GM23338 (cell line): Measurements from ENCODE around the gene KLHL26. TPM values are rescaled to one million over a fixed set of nuclear protein-coding genes. Genes with fewer than 3 reads are reported as not detected.

Experiments used
- ATAC-seq: fragments of 200-7000 bp; cut with Tn5 transposase; 3 replicates; pipeline ENCODE4 v1.9.1; 2020
- DNase-seq: peaks from one replicate; pipeline ENCODE4 v3.0.0-alpha.2; 2015; ENCODE audit warnings: low spot score
- H2AFZ ChIP-seq: fragments of 200-600 bp; sonication (generic); 2 replicates; pipeline ENCODE4 v1.8.0; 2016; ENCODE audit warnings: antibody characterized with exemption, mild to moderate bottlenecking, moderate library complexity
- H3F3A ChIP-seq: fragments of 200-600 bp; sonication (generic); replicated peaks from 2 replicates; pipeline ENCODE4 v1.8.0; 2017; ENCODE audit warnings: antibody characterized with exemption, mixed run types, low read depth
- H3K27ac ChIP-seq: fragments of 200-600 bp; sonication (generic); 2 replicates; pipeline ENCODE4 v1.6.1; 2016; ENCODE audit warnings: low read depth
- H3K27me3 ChIP-seq: fragments of 200-600 bp; sonication (generic); 2 replicates; pipeline ENCODE4 v1.8.0; 2016; ENCODE audit warnings: mild to moderate bottlenecking, mixed run types, moderate library complexity; ENCODE audit not compliant: insufficient read depth
- H3K36me3 ChIP-seq: fragments of 200-600 bp; sonication (generic); 2 replicates; pipeline ENCODE4 v1.8.0; 2016; ENCODE audit warnings: mild to moderate bottlenecking; ENCODE audit not compliant: insufficient read depth
- H3K4me1 ChIP-seq: fragments of 200-600 bp; sonication (generic); 2 replicates; pipeline ENCODE4 v1.8.0; 2016; ENCODE audit warnings: mild to moderate bottlenecking, moderate library complexity; ENCODE audit not compliant: insufficient read depth
- H3K4me2 ChIP-seq: fragments of 200-600 bp; sonication (generic); 2 replicates; pipeline ENCODE4 v1.7.1; 2017; ENCODE audit warnings: mixed run types
- H3K4me3 ChIP-seq: fragments of 200-600 bp; sonication (generic); 2 replicates; pipeline ENCODE4 v1.6.1; 2016; ENCODE audit warnings: mixed run types
- H3K79me2 ChIP-seq: fragments of 200-600 bp; sonication (generic); replicated peaks from 2 replicates; pipeline ENCODE4 v1.8.0; 2017; ENCODE audit warnings: mild to moderate bottlenecking; ENCODE audit not compliant: insufficient read depth
- H3K9me2 ChIP-seq: fragments of 200-600 bp; sonication (generic); 2 replicates; pipeline ENCODE4 v1.8.0; 2017; ENCODE audit not compliant: insufficient read depth
- H4K20me1 ChIP-seq: fragments of 200-600 bp; sonication (generic); replicated peaks from 2 replicates; pipeline ENCODE4 v1.8.0; 2017; ENCODE audit warnings: mild to moderate bottlenecking; ENCODE audit not compliant: insufficient read depth
- H3K27ac Mint-ChIP-seq: 2 replicates; pipeline ENCODE4 v1.8.0; 2020; ENCODE audit warnings: inconsistent platforms, mild to moderate bottlenecking, moderate library complexity, mixed read lengths
- H3K27me3 Mint-ChIP-seq: 3 replicates; pipeline ENCODE4 v1.8.0; 2022; ENCODE audit warnings: low read depth, mild to moderate bottlenecking, moderate library complexity, mixed read lengths, inconsistent platforms; ENCODE audit not compliant: insufficient read depth, poor library complexity
- H3K36me3 Mint-ChIP-seq: 3 replicates; pipeline ENCODE4 v1.8.0; 2021; ENCODE audit warnings: low read depth, mild to moderate bottlenecking, inconsistent platforms, moderate library complexity, mixed read lengths
- H3K4me1 Mint-ChIP-seq: 3 replicates; pipeline ENCODE4 v1.8.0; 2020; ENCODE audit warnings: mild to moderate bottlenecking, inconsistent platforms, mixed read lengths
- H3K4me3 Mint-ChIP-seq: 3 replicates; pipeline ENCODE4 v1.8.0; 2021; ENCODE audit warnings: moderate library complexity, mild to moderate bottlenecking, inconsistent platforms, mixed read lengths
- H3K9me3 Mint-ChIP-seq: 3 replicates; pipeline ENCODE4 v1.8.0; 2020; ENCODE audit warnings: moderate library complexity, mild to moderate bottlenecking, inconsistent platforms, mixed read lengths
- CREB1 ChIP-seq: fragments of 250-450 bp; sonication (Bioruptor Pico); IDR thresholded peaks from 2 replicates; pipeline ENCODE4 v1.5.0; 2020; ENCODE audit warnings: low read depth, mild to moderate bottlenecking, moderate library complexity
- CTCF ChIP-seq, 2 experiments: fragments of 200-600 bp in 1 of 2; sonication (generic) in 1 of 2; conservative IDR thresholded peaks; 2 replicates each; pipeline versions ENCODE4 v1.5.1 to v1.6.1; 2016 to 2017; ENCODE audit warnings: antibody characterized with exemption in 2 of 2, low read depth in 2 of 2, mild to moderate bottlenecking in 2 of 2, moderate library complexity in 1 of 2
- EZH2 ChIP-seq: fragments of 200-600 bp; sonication (generic); IDR thresholded peaks from one replicate; pipeline ENCODE4 v1.8.0; 2017; ENCODE audit warnings: antibody characterized with exemption, mild to moderate bottlenecking, low read depth; ENCODE audit not compliant: unreplicated experiment
- JUNB ChIP-seq: IDR thresholded peaks from one replicate; pipeline ENCODE4 v1.6.1; 2016; ENCODE audit warnings: antibody characterized with exemption; ENCODE audit not compliant: unreplicated experiment
- POLR2AphosphoS5 ChIP-seq: IDR thresholded peaks from 2 replicates; pipeline ENCODE4 v1.6.1; 2016; ENCODE audit warnings: antibody characterized with exemption, low read depth
- REST ChIP-seq: IDR thresholded peaks from one replicate; pipeline ENCODE4 v1.6.1; 2018; ENCODE audit warnings: antibody characterized with exemption; ENCODE audit not compliant: unreplicated experiment
- polyA plus RNA-seq: library from polyadenylated mRNA; unstranded; fragments of >200 nt; fragmentation: Nextera tagmentation; extraction: Ambion mirVana; gene quantifications from 2 replicates; pipeline ENCODE4 v1.2.1, GENCODE V29; 2016
- total RNA-seq: library from RNA; depleted of rRNA; stranded (reverse); fragments of >200 nt; shearing (Covaris generic); gene quantifications from 2 replicates; pipeline ENCODE4 v1.2.3, GENCODE V29; 2014

KLHL26 gene
- total and polyA plus RNA-seq, 2 experiments from 2014 or later, result 3.6 to 11.2 TPM

- peaks cover 17% of the 10 kb centered on the region for H3K36me3 Mint-ChIP-seq
- H3K9me3 Mint-ChIP-seq, result 0 out of 3 replicates have a peak, but pooled peaks cover 4% of the 10 kb centered on the region
- H3K4me3 Mint-ChIP-seq, result peak overlapping the region; percentile 74
- Histone ChIP-seq H3K4me3 (peak overlapping the region; percentile 68), H4K20me1 (no peaks in the 10 kb centered on the region; the same call in 1 of the 2 replicates), H3K4me2 (peak overlapping the region; percentile 94), H2AFZ (no peak overlapping the region), H3K79me2 (peaks cover 3% of the 10 kb centered on the region; the same call in 1 of the 2 replicates), H3K27me3 (peaks cover 12% of the 10 kb centered on the region; the same call in 1 of the 2 replicates), H3K4me1 (peaks cover 46% of the 10 kb centered on the region), H3K9me2 (no peaks in the 10 kb centered on the region), H3F3A (peaks cover 47% of the 10 kb centered on the region), H3K27ac (peak overlapping the region; percentile 89; the same call in 1 of the 2 replicates), H3K36me3 (no peaks in the 10 kb centered on the region; the same call in 1 of the 2 replicates)
- ATAC-seq (peak; percentile 0; the same call in 2 of the 3 replicates), DNase-seq (peak; percentile 80)
- H3K27me3 Mint-ChIP-seq, result peaks cover 50% of the 10 kb centered on the region
- H3K27ac Mint-ChIP-seq, result peak overlapping the region; percentile 90
- peak; percentile 27; the same call in 1 of the 2 replicates for TF ChIP-seq POLR2AphosphoS5
- no peak for TF ChIP-seq JUNB
- H3K4me1 Mint-ChIP-seq, result peaks cover 44% of the 10 kb centered on the region
These were observed 43.3 kb upstream of the KLHL26 start for GRCh38 chr19:18593367-18594095.

GRCh38 chr19:18594096-18594823 is 42.6 kb upstream of the KLHL26 start:
- Mint-ChIP-seq H3K27ac (peak overlapping the region; percentile 76), H3K9me3 (0 out of 3 replicates have a peak, but pooled peaks cover 4% of the 10 kb centered on the region), H3K4me3 (peak overlapping the region; percentile 79), H3K36me3 (peaks cover 17% of the 10 kb centered on the region), H3K4me1 (peaks cover 46% of the 10 kb centered on the region), H3K27me3 (peaks cover 51% of the 10 kb centered on the region)
- peaks cover 46% of the 10 kb centered on the region for H3K4me1 ChIP-seq
- DNase-seq (peak; percentile 91), ATAC-seq (peak; percentile 46)
- no peaks in the 10 kb centered on the region; the same call in 1 of the 2 replicates for H3K36me3 ChIP-seq
- H3K27me3 ChIP-seq, result peaks cover 12% of the 10 kb centered on the region; the same call in 1 of the 2 replicates
- H3K27ac ChIP-seq, result peak overlapping the region; percentile 89; the same call in 1 of the 2 replicates
- no peaks in the 10 kb centered on the region; the same call in 1 of the 2 replicates for H4K20me1 ChIP-seq
- peak overlapping the region; percentile 68 for H3K4me3 ChIP-seq
- TF ChIP-seq POLR2AphosphoS5 (peak; percentile 30; the same call in 1 of the 2 replicates), CTCF (conservative IDR thresholded peaks at IDR 0.05; ENCODE audit: low read depth in 2 of 2) (peak; percentile 59 to 73), EZH2 (no peak), CREB1 (CRISPR knock-in tag) (0 out of 2 replicates have a peak, but pooled peaks have one; percentile 3), REST (no peak)
- H2AFZ ChIP-seq, result 0 out of 2 replicates have a peak overlapping the region, but pooled peaks have one; percentile 59
- H3F3A ChIP-seq, result peaks cover 47% of the 10 kb centered on the region
- H3K79me2 ChIP-seq, result peaks cover 3% of the 10 kb centered on the region; the same call in 1 of the 2 replicates
- H3K4me2 ChIP-seq, result peak overlapping the region; percentile 94
- no peaks in the 10 kb centered on the region for H3K9me2 ChIP-seq
